ENCODE data around the gene TSPAN8. TPM values are rescaled to one million over a fixed set of nuclear protein-coding genes. Genes with fewer than 3 reads are reported as not detected.

Gene TSPAN8
- total and polyA plus RNA-seq, 2 experiments from 2014 or later: not detected

- no peak for TF ChIP-seq ETS1 (IDR thresholded peaks at IDR 0.05)
- TF ChIP-seq ZNF331 (CRISPR knock-in tag; IDR thresholded peaks at IDR 0.05; ENCODE audit: low read depth): no peak
- TF ChIP-seq EZH2phosphoT487 (IDR thresholded peaks at IDR 0.05; ENCODE audit: unreplicated experiment): no peak
- TF ChIP-seq NANOG (IDR thresholded peaks at IDR 0.05; ENCODE audit: borderline replicate concordance): no peak
- no peak for TF ChIP-seq POLR2AphosphoS5 (IDR thresholded peaks at IDR 0.05; ENCODE audit: low read depth)
- TF ChIP-seq JUNB (IDR thresholded peaks at IDR 0.05; ENCODE audit: unreplicated experiment): no peak
- TF ChIP-seq, protein P1, sequence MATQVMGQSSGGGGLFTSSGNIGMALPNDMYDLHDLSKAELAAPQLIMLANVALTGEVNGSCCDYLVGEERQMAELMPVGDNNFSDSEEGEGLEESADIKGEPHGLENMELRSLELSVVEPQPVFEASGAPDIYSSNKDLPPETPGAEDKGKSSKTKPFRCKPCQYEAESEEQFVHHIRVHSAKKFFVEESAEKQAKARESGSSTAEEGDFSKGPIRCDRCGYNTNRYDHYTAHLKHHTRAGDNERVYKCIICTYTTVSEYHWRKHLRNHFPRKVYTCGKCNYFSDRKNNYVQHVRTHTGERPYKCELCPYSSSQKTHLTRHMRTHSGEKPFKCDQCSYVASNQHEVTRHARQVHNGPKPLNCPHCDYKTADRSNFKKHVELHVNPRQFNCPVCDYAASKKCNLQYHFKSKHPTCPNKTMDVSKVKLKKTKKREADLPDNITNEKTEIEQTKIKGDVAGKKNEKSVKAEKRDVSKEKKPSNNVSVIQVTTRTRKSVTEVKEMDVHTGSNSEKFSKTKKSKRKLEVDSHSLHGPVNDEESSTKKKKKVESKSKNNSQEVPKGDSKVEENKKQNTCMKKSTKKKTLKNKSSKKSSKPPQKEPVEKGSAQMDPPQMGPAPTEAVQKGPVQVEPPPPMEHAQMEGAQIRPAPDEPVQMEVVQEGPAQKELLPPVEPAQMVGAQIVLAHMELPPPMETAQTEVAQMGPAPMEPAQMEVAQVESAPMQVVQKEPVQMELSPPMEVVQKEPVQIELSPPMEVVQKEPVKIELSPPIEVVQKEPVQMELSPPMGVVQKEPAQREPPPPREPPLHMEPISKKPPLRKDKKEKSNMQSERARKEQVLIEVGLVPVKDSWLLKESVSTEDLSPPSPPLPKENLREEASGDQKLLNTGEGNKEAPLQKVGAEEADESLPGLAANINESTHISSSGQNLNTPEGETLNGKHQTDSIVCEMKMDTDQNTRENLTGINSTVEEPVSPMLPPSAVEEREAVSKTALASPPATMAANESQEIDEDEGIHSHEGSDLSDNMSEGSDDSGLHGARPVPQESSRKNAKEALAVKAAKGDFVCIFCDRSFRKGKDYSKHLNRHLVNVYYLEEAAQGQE (IDR thresholded peaks at IDR 0.05; ENCODE audit: unreplicated experiment): no peak
- no peak for TF ChIP-seq CREB1 (CRISPR knock-in tag; IDR thresholded peaks at IDR 0.05; ENCODE audit: low read depth)
Observed at GRCh38 chr12:71092290-71092689, 65.5 kb downstream of the TSPAN8 start (continued).

DNA sequence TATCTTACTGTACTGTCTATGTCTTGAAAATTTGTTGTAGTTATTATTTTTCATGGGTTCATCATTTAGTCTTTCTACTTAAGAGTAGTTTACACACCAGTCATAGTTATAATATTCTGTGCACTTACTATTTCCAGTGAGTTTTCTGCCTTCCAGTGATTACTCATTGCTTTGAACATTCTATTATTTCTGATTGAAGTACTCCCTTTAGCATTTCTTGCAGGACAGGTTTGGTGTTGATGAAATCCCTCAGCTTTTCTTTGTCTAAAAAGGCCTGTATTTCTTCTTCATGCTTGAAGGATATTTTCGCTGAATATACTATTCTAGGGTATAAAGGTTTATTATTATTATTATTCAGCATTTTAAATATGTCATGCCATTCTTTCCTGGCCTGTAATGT, 66.8 kb downstream of the TSPAN8 start:
- Histone ChIP-seq H3K79me2 (replicated peaks; ENCODE audit: insufficient read depth) (no peaks in the 10 kb centered on the region), H3K36me3 (ENCODE audit: insufficient read depth) (no peaks in the 10 kb centered on the region), H4K20me1 (replicated peaks; ENCODE audit: insufficient read depth) (no peaks in the 10 kb centered on the region), H3K27me3 (ENCODE audit: insufficient read depth) (no peaks in the 10 kb centered on the region), H2AFZ (no peak overlapping the region), H3F3A (replicated peaks; ENCODE audit: low read depth) (no peaks in the 10 kb centered on the region), H3K4me2 (no peak overlapping the region), H3K27ac (ENCODE audit: low read depth) (no peak overlapping the region), H3K4me1 (ENCODE audit: insufficient read depth) (no peaks in the 10 kb centered on the region), H3K4me3 (no peak overlapping the region), H3K9me2 (ENCODE audit: insufficient read depth) (no peaks in the 10 kb centered on the region; the same call in 1 of the 2 replicates)
- ATAC-seq (no peak), DNase-seq (ENCODE audit: low spot score) (no peak)
- H3K4me1 Mint-ChIP-seq: no peaks in the 10 kb centered on the region
- H3K9me3 Mint-ChIP-seq: no peaks in the 10 kb centered on the region
- no peak overlapping the region for H3K4me3 Mint-ChIP-seq
- H3K27ac Mint-ChIP-seq: no peak overlapping the region
- no peaks in the 10 kb centered on the region for H3K27me3 Mint-ChIP-seq (ENCODE audit: insufficient read depth, low read depth, poor library complexity)
- no peaks in the 10 kb centered on the region for H3K36me3 Mint-ChIP-seq (ENCODE audit: low read depth)
- TF ChIP-seq ZNF462 (CRISPR knock-in tag; IDR thresholded peaks at IDR 0.05) (no peak), ZNF114 (CRISPR knock-in tag; IDR thresholded peaks at IDR 0.05) (no peak), STAT1 (IDR thresholded peaks at IDR 0.05; ENCODE audit: unreplicated experiment) (no peak), JUNB (IDR thresholded peaks at IDR 0.05; ENCODE audit: unreplicated experiment) (no peak), ZNF331 (CRISPR knock-in tag; IDR thresholded peaks at IDR 0.05; ENCODE audit: low read depth) (no peak), EZH2 (IDR thresholded peaks at IDR 0.05; ENCODE audit: low read depth, unreplicated experiment) (no peak), EZH2phosphoT487 (IDR thresholded peaks at IDR 0.05; ENCODE audit: unreplicated experiment) (no peak), CTCF (conservative IDR thresholded peaks at IDR 0.05; ENCODE audit: low read depth in 2 of 2) (no peak), CREB1 (CRISPR knock-in tag; IDR thresholded peaks at IDR 0.05; ENCODE audit: low read depth) (no peak), NANOG (IDR thresholded peaks at IDR 0.05; ENCODE audit: borderline replicate concordance) (no peak)

All from GM23338 (cell line).